ENCODE data around the gene CBARP.

CBARP gene

GRCh38 chr19:1230783-1231489, 6.9 kb downstream of the CBARP start:
- no peak for TF ChIP-seq ZNF274 (IDR thresholded peaks at IDR 0.05; ENCODE audit: low read depth, low read length)
- H3K4me3 ChIP-seq (ENCODE audit: low read length) = no peak overlapping the region

- no peak overlapping the region for H3K4me3 ChIP-seq (ENCODE audit: low read length)
- no peak for TF ChIP-seq ZNF274 (IDR thresholded peaks at IDR 0.05; ENCODE audit: low read depth, low read length)
These were observed 7.7 kb downstream of the CBARP start for GRCh38 chr19:1229924-1230782.

GRCh38 chr19:1229056-1229923, 8.5 kb downstream of the CBARP start:
- no peak for TF ChIP-seq ZNF274 (IDR thresholded peaks at IDR 0.05; ENCODE audit: low read depth, low read length)
- no peak overlapping the region for H3K4me3 ChIP-seq (ENCODE audit: low read length)

- TF ChIP-seq ZNF274 (IDR thresholded peaks at IDR 0.05; ENCODE audit: low read depth, low read length) = no peak
- no peak overlapping the region for H3K4me3 ChIP-seq (ENCODE audit: low read length)
These were observed 9.4 kb downstream of the CBARP start for GRCh38 chr19:1228161-1228957.

GRCh38 chr19:1227304-1228054, 10.3 kb downstream of the CBARP start:
- H3K4me3 ChIP-seq (ENCODE audit: low read length) = no peak overlapping the region

GRCh38 chr19:1226522-1227303, 11.1 kb downstream of the CBARP start:
- no peak for TF ChIP-seq ZNF274 (IDR thresholded peaks at IDR 0.05; ENCODE audit: low read depth, low read length)
- H3K4me3 ChIP-seq (ENCODE audit: low read length) = no peak overlapping the region

More at GRCh38 chr19:1227304-1228054, 10.3 kb downstream of the CBARP start:
- no peak for TF ChIP-seq ZNF274 (IDR thresholded peaks at IDR 0.05; ENCODE audit: low read depth, low read length)

GRCh38 chr19:1226227-1226518, 11.6 kb downstream of the CBARP start:
- TF ChIP-seq ZNF274 (IDR thresholded peaks at IDR 0.05; ENCODE audit: low read depth, low read length) = no peak
- H3K4me3 ChIP-seq (ENCODE audit: low read length) = no peak overlapping the region

GRCh38 chr19:1225440-1226226, 12.2 kb downstream of the CBARP start:
- no peak overlapping the region for H3K4me3 ChIP-seq (ENCODE audit: low read length)
- no peak for TF ChIP-seq ZNF274 (IDR thresholded peaks at IDR 0.05; ENCODE audit: low read depth, low read length)

- TF ChIP-seq ZNF274 (IDR thresholded peaks at IDR 0.05; ENCODE audit: low read depth, low read length) = no peak
- H3K4me3 ChIP-seq (ENCODE audit: low read length) = no peak overlapping the region
These were observed 13.0 kb downstream of the CBARP start for GRCh38 chr19:1224847-1225246.

GRCh38 chr19:1224047-1224825, 13.6 kb downstream of the CBARP start:
- H3K4me3 ChIP-seq (ENCODE audit: low read length) = no peak overlapping the region
- no peak for TF ChIP-seq ZNF274 (IDR thresholded peaks at IDR 0.05; ENCODE audit: low read depth, low read length)
